Retinal pigment epithelial cell (primary cell): ENCODE measurements around the gene EVX2.

Experiments used
- DNase-seq: peaks from one replicate; pipeline ENCODE4 v3.0.0-alpha.2; 2010; ENCODE audit warnings: low read depth
- H3K4me3 ChIP-seq: 2 replicates; pipeline ENCODE4 v1.5.1; 2011; ENCODE audit warnings: mild to moderate bottlenecking, low read length, control low read depth, moderate library complexity
- CTCF ChIP-seq: conservative IDR thresholded peaks from 2 replicates; pipeline ENCODE4 v1.5.1; 2011; ENCODE audit warnings: low read depth, low read length, control low read depth, inconsistent platforms

The EVX2 gene

GRCh38 chr2:176109946-176110345, 26.2 kb upstream of the EVX2 start:
- H3K4me3 ChIP-seq: no peak overlapping the region
- DNase-seq: no peak
- TF ChIP-seq CTCF: no peak

- no peak overlapping the region for H3K4me3 ChIP-seq
- DNase-seq: no peak
- TF ChIP-seq CTCF: no peak
These were observed 25.6 kb upstream of the EVX2 start for GRCh38 chr2:176109192-176109901.

GRCh38 chr2:176107731-176108181, 24.0 kb upstream of the EVX2 start:
- no peak for TF ChIP-seq CTCF
- no peak overlapping the region for H3K4me3 ChIP-seq
- DNase-seq: no peak

- H3K4me3 ChIP-seq: no peak within 1 kb of the TSS
- DNase-seq: no peak
- TF ChIP-seq CTCF: no peak
These were observed 23.1 kb upstream of the EVX2 start, which contains the start of gene HOXD11 for GRCh38 chr2:176106581-176107539. TSS of gene HOXD11 (plus strand) at chr2:176107280. CDS start at chr2:176107356, 76 bp downstream.

- DNase-seq: no peak
- no peak for TF ChIP-seq CTCF
- H3K4me3 ChIP-seq: no peak overlapping the region
These were observed 22.2 kb upstream of the EVX2 start for GRCh38 chr2:176105730-176106580.

- TF ChIP-seq CTCF: no peak
- no peak overlapping the region for H3K4me3 ChIP-seq
- DNase-seq: no peak
These were observed 21.4 kb upstream of the EVX2 start for GRCh38 chr2:176105078-176105729.
